WTC11 (cell line): ENCODE data around the gene SLC10A4. TPM values are rescaled to one million over a fixed set of nuclear protein-coding genes. Genes with fewer than 3 reads are reported as not detected.

Experiments used
- ATAC-seq: fragments of 200-7000 bp; cut with Tn5 transposase; 2 replicates; pipeline ENCODE4 v1.10.0; 2021; ENCODE audit warnings: mild to moderate bottlenecking, moderate library complexity
- CTCF ChIA-PET: fragments of 300-600 bp; sonication (Branson Sonifier 250); formaldehyde crosslinking; loops from one replicate; lab custom pipeline; 2021; ENCODE audit warnings: antibody characterized with exemption; lab: Charles Lee
- POLR2A ChIA-PET: fragments of 350-600 bp; sonication (Branson Sonifier 250); formaldehyde crosslinking; loops from one replicate; lab custom pipeline; 2021; ENCODE audit warnings: antibody characterized with exemption; lab: Charles Lee
- DNase-seq: peaks from one replicate; pipeline ENCODE4 v3.0.0; 2021; ENCODE audit warnings: low spot score
- H3K27ac Mint-ChIP-seq: 2 replicates; pipeline ENCODE4 v1.8.0; 2021; ENCODE audit warnings: mixed read lengths
- H3K27me3 Mint-ChIP-seq: 2 replicates; pipeline ENCODE4 v1.8.0; 2021; ENCODE audit warnings: low read depth, mild to moderate bottlenecking, moderate library complexity, mixed read lengths
- H3K36me3 Mint-ChIP-seq: 2 replicates; pipeline ENCODE4 v1.8.0; 2021; ENCODE audit warnings: mixed read lengths
- H3K4me1 Mint-ChIP-seq: 2 replicates; pipeline ENCODE4 v1.8.0; 2022; ENCODE audit warnings: mixed read lengths
- H3K4me3 Mint-ChIP-seq: 2 replicates; pipeline ENCODE4 v1.8.0; 2021; ENCODE audit warnings: mild to moderate bottlenecking, moderate library complexity, mixed read lengths
- H3K9me3 Mint-ChIP-seq: 2 replicates; pipeline ENCODE4 v1.8.0; 2021; ENCODE audit warnings: mixed read lengths
- CREB1 ChIP-seq: sonication (generic); formaldehyde crosslinking; IDR thresholded peaks from 2 replicates; pipeline ENCODE4 v1.8.0; 2023; ENCODE audit warnings: mild to moderate bottlenecking, missing genetic modification reagents
- ESRRA ChIP-seq: sonication (generic); formaldehyde crosslinking; IDR thresholded peaks from 2 replicates; pipeline ENCODE4 v1.8.1; 2022; ENCODE audit warnings: mild to moderate bottlenecking, missing genetic modification reagents, borderline replicate concordance
- GRHL2 ChIP-seq: fragments of 250-450 bp; sonication (Bioruptor Pico); IDR thresholded peaks from 2 replicates; pipeline ENCODE4 v1.8.0; 2022; ENCODE audit warnings: mild to moderate bottlenecking, moderate library complexity; ENCODE audit not compliant: insufficient replicate concordance, severe bottlenecking
- HMGA2 ChIP-seq: fragments of 250-450 bp; sonication (Bioruptor Pico); IDR thresholded peaks from 2 replicates; pipeline ENCODE4 v1.4.0; 2021; ENCODE audit warnings: mild to moderate bottlenecking, moderate library complexity
- TEAD1 ChIP-seq: sonication (generic); formaldehyde crosslinking; IDR thresholded peaks from 2 replicates; pipeline ENCODE4 v1.8.0; 2022; ENCODE audit warnings: mild to moderate bottlenecking, missing genetic modification reagents
- ZBTB21 ChIP-seq: sonication (generic); formaldehyde crosslinking; IDR thresholded peaks from 2 replicates; pipeline ENCODE4 v1.8.1; 2023; ENCODE audit warnings: mild to moderate bottlenecking, missing genetic modification reagents, borderline replicate concordance
- total RNA-seq: library from RNA; stranded (reverse); gene quantifications from 3 replicates; pipeline ENCODE4 v1.2.3, GENCODE V29; 2021
- TF ChIP-seq, protein P1 (sequence below): fragments of 250-450 bp; sonication (Bioruptor Pico); conservative IDR thresholded peaks from 2 replicates; pipeline ENCODE4 v1.9.0; 2021; ENCODE audit warnings: mild to moderate bottlenecking
- TF ChIP-seq, protein P2 (sequence below): sonication (generic); formaldehyde crosslinking; IDR thresholded peaks from 2 replicates; pipeline ENCODE4 v1.8.1; 2022; ENCODE audit warnings: missing genetic modification reagents, borderline replicate concordance
- TF ChIP-seq, protein P3 (sequence below): sonication (generic); formaldehyde crosslinking; IDR thresholded peaks from 2 replicates; pipeline ENCODE4 v1.8.0; 2023; ENCODE audit warnings: mild to moderate bottlenecking, missing genetic modification reagents
- TF ChIP-seq, protein P4 (sequence below): sonication (generic); formaldehyde crosslinking; IDR thresholded peaks from 2 replicates; pipeline ENCODE4 v1.8.1; 2023; ENCODE audit warnings: mild to moderate bottlenecking, moderate library complexity, missing genetic modification reagents
- TF ChIP-seq, protein P5 (sequence below): fragments of 250-450 bp; sonication (Bioruptor Pico); IDR thresholded peaks from 2 replicates; pipeline ENCODE4 v1.9.0; 2021; ENCODE audit warnings: mild to moderate bottlenecking, borderline replicate concordance
- TF ChIP-seq, protein P6 (sequence below): sonication (generic); formaldehyde crosslinking; IDR thresholded peaks from 2 replicates; pipeline ENCODE4 v1.8.0; 2023; ENCODE audit warnings: missing genetic modification reagents, mild to moderate bottlenecking, borderline replicate concordance
- TF ChIP-seq, protein P7 (sequence below): fragments of 200-600 bp; IDR thresholded peaks from 2 replicates; pipeline ENCODE4 v1.8.0; 2022; ENCODE audit warnings: antibody characterized with exemption

The SLC10A4 gene
- total RNA-seq, 1 experiment from 2014 or later, result 3.0 TPM

DNA sequence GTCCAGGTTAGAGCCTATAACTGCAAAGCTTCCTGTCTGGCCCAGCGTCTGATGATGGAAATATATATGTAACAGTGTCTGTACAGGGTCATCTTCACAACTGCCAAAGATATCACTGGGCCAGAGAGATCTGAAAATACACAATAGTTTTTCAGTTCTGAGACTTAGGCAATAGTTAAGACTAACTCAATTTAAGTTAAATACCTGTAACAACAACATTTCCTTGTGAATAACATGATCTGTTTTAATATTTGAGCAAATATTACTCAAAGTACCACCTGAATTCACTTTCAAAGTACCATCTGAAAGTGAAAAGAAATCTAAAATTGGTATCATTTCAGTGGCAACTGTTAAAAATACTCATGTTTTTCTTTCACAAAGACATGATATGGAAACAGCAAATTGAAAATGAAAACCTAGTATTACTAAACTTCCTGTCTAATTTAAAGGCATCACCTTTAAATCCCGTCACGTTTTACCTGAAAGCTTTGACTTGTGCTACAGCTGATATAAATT, 16.5 kb downstream of the SLC10A4 start (continued):
- TF ChIP-seq, protein P1, sequence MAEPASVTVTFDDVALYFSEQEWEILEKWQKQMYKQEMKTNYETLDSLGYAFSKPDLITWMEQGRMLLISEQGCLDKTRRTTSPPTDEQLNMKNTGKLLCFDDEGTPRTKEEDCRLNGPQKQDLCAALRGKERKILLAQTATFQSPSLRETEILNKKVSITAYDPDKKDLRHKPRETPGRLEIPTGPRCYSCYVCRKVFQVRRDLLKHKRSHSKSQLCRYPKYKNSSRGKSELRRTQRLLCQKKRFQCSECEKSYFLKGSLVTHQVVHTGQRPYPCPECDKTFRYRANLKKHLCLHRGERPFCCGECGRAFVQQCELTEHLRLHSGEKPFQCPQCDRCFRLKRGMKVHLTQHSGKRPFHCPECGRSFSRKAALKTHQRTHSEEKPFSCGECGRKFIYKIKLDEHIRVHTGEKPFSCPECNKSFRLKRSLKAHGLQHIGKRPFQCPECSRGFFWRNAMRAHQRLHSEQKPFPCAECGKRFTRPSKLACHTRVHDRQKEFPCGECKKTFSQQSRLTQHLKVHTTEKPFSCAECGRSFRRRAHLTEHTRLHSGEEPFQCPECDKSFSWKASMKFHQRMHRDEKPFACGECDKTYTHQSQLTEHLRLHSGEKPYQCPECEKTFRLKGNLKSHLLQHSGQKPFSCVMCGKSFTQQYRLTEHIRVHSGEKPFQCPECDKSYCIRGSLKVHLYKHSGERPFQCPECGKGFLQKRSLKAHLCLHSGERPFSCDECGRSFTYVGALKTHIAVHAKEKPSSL, result no peak
- TF ChIP-seq, protein P2, sequence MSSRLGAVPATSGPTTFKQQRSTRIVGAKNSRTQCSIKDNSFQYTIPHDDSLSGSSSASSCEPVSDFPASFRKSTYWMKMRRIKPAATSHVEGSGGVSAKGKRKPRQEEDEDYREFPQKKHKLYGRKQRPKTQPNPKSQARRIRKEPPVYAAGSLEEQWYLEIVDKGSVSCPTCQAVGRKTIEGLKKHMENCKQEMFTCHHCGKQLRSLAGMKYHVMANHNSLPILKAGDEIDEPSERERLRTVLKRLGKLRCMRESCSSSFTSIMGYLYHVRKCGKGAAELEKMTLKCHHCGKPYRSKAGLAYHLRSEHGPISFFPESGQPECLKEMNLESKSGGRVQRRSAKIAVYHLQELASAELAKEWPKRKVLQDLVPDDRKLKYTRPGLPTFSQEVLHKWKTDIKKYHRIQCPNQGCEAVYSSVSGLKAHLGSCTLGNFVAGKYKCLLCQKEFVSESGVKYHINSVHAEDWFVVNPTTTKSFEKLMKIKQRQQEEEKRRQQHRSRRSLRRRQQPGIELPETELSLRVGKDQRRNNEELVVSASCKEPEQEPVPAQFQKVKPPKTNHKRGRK (CRISPR knock-in tag), result no peak
- TF ChIP-seq, protein P3, sequence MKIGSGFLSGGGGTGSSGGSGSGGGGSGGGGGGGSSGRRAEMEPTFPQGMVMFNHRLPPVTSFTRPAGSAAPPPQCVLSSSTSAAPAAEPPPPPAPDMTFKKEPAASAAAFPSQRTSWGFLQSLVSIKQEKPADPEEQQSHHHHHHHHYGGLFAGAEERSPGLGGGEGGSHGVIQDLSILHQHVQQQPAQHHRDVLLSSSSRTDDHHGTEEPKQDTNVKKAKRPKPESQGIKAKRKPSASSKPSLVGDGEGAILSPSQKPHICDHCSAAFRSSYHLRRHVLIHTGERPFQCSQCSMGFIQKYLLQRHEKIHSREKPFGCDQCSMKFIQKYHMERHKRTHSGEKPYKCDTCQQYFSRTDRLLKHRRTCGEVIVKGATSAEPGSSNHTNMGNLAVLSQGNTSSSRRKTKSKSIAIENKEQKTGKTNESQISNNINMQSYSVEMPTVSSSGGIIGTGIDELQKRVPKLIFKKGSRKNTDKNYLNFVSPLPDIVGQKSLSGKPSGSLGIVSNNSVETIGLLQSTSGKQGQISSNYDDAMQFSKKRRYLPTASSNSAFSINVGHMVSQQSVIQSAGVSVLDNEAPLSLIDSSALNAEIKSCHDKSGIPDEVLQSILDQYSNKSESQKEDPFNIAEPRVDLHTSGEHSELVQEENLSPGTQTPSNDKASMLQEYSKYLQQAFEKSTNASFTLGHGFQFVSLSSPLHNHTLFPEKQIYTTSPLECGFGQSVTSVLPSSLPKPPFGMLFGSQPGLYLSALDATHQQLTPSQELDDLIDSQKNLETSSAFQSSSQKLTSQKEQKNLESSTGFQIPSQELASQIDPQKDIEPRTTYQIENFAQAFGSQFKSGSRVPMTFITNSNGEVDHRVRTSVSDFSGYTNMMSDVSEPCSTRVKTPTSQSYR (CRISPR knock-in tag), result no peak
- TF ChIP-seq ZBTB21 (CRISPR knock-in tag) (no peak), ESRRA (CRISPR knock-in tag) (no peak), HMGA2 (CRISPR knock-in tag) (no peak)
- TF ChIP-seq, protein P4, sequence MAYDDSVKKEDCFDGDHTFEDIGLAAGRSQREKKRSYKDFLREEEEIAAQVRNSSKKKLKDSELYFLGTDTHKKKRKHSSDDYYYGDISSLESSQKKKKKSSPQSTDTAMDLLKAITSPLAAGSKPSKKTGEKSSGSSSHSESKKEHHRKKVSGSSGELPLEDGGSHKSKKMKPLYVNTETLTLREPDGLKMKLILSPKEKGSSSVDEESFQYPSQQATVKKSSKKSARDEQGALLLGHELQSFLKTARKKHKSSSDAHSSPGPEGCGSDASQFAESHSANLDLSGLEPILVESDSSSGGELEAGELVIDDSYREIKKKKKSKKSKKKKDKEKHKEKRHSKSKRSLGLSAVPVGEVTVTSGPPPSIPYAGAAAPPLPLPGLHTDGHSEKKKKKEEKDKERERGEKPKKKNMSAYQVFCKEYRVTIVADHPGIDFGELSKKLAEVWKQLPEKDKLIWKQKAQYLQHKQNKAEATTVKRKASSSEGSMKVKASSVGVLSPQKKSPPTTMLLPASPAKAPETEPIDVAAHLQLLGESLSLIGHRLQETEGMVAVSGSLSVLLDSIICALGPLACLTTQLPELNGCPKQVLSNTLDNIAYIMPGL (CRISPR knock-in tag), result no peak
- TF ChIP-seq, protein P5, sequence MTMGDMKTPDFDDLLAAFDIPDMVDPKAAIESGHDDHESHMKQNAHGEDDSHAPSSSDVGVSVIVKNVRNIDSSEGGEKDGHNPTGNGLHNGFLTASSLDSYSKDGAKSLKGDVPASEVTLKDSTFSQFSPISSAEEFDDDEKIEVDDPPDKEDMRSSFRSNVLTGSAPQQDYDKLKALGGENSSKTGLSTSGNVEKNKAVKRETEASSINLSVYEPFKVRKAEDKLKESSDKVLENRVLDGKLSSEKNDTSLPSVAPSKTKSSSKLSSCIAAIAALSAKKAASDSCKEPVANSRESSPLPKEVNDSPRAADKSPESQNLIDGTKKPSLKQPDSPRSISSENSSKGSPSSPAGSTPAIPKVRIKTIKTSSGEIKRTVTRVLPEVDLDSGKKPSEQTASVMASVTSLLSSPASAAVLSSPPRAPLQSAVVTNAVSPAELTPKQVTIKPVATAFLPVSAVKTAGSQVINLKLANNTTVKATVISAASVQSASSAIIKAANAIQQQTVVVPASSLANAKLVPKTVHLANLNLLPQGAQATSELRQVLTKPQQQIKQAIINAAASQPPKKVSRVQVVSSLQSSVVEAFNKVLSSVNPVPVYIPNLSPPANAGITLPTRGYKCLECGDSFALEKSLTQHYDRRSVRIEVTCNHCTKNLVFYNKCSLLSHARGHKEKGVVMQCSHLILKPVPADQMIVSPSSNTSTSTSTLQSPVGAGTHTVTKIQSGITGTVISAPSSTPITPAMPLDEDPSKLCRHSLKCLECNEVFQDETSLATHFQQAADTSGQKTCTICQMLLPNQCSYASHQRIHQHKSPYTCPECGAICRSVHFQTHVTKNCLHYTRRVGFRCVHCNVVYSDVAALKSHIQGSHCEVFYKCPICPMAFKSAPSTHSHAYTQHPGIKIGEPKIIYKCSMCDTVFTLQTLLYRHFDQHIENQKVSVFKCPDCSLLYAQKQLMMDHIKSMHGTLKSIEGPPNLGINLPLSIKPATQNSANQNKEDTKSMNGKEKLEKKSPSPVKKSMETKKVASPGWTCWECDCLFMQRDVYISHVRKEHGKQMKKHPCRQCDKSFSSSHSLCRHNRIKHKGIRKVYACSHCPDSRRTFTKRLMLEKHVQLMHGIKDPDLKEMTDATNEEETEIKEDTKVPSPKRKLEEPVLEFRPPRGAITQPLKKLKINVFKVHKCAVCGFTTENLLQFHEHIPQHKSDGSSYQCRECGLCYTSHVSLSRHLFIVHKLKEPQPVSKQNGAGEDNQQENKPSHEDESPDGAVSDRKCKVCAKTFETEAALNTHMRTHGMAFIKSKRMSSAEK (CRISPR knock-in tag), result no peak

DNA sequence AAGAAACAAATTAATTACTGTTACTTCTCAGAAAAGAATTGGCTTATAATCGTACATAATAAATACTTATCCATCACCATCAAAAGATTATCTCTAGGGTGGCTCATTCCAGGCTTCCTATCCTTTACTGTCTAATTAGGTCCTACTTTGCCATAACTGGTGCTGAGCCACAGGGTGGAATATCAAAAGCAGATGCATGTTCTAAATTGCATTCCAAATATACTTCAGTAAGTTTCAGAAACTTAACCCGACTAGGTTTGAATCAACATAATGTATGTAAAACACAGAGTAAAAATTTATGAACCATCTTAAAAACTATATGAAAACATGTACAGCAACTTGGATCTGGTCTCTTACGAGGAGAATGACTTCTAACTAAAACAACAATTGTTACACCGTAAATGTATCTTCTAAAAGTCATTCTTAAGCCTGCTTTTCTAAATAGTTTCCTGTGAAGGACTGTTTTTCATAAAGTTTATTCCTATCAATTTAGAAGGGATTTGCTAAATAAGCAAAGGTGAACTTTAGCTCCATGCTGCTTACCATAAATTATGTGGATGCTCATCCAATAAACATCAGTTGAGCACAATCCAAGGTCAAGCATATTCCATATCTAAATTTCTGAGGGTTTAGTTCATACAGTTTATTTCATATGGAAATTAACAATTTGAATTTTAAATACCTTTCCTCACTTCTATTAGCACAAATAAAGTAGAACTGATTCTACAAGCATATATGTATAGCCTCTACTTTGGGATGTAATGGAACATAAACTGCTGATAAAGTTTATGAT, 20.3 kb downstream of the SLC10A4 start:
- CTCF ChIA-PET, result no interaction called here
- Mint-ChIP-seq H3K27ac (no peak overlapping the region), H3K4me3 (no peak overlapping the region), H3K27me3 (no peaks in the 10 kb centered on the region), H3K9me3 (no peaks in the 10 kb centered on the region), H3K4me1 (peaks cover 22% of the 10 kb centered on the region), H3K36me3 (peaks cover 12% of the 10 kb centered on the region)
- ATAC-seq (no peak), DNase-seq (no peak)
- POLR2A ChIA-PET, result no interaction called here
- TF ChIP-seq CREB1, result no peak
- TF ChIP-seq, protein P6, sequence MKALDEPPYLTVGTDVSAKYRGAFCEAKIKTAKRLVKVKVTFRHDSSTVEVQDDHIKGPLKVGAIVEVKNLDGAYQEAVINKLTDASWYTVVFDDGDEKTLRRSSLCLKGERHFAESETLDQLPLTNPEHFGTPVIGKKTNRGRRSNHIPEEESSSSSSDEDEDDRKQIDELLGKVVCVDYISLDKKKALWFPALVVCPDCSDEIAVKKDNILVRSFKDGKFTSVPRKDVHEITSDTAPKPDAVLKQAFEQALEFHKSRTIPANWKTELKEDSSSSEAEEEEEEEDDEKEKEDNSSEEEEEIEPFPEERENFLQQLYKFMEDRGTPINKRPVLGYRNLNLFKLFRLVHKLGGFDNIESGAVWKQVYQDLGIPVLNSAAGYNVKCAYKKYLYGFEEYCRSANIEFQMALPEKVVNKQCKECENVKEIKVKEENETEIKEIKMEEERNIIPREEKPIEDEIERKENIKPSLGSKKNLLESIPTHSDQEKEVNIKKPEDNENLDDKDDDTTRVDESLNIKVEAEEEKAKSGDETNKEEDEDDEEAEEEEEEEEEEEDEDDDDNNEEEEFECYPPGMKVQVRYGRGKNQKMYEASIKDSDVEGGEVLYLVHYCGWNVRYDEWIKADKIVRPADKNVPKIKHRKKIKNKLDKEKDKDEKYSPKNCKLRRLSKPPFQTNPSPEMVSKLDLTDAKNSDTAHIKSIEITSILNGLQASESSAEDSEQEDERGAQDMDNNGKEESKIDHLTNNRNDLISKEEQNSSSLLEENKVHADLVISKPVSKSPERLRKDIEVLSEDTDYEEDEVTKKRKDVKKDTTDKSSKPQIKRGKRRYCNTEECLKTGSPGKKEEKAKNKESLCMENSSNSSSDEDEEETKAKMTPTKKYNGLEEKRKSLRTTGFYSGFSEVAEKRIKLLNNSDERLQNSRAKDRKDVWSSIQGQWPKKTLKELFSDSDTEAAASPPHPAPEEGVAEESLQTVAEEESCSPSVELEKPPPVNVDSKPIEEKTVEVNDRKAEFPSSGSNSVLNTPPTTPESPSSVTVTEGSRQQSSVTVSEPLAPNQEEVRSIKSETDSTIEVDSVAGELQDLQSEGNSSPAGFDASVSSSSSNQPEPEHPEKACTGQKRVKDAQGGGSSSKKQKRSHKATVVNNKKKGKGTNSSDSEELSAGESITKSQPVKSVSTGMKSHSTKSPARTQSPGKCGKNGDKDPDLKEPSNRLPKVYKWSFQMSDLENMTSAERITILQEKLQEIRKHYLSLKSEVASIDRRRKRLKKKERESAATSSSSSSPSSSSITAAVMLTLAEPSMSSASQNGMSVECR (CRISPR knock-in tag), result no peak
- TF ChIP-seq GRHL2 (CRISPR knock-in tag), result no peak
- TF ChIP-seq, protein P7, sequence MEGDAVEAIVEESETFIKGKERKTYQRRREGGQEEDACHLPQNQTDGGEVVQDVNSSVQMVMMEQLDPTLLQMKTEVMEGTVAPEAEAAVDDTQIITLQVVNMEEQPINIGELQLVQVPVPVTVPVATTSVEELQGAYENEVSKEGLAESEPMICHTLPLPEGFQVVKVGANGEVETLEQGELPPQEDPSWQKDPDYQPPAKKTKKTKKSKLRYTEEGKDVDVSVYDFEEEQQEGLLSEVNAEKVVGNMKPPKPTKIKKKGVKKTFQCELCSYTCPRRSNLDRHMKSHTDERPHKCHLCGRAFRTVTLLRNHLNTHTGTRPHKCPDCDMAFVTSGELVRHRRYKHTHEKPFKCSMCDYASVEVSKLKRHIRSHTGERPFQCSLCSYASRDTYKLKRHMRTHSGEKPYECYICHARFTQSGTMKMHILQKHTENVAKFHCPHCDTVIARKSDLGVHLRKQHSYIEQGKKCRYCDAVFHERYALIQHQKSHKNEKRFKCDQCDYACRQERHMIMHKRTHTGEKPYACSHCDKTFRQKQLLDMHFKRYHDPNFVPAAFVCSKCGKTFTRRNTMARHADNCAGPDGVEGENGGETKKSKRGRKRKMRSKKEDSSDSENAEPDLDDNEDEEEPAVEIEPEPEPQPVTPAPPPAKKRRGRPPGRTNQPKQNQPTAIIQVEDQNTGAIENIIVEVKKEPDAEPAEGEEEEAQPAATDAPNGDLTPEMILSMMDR, result no peak
- no peak for TF ChIP-seq TEAD1 (CRISPR knock-in tag)
